ENCODE data around the gene ATP1A4. TPM values are rescaled to one million over a fixed set of nuclear protein-coding genes. Genes with fewer than 3 reads are reported as not detected.

Gene ATP1A4
- total and polyA plus RNA-seq, 2 of the 13 experiments (the other 11 are each of a cell fraction or from before 2014, with no cell fraction given) = not detected

GRCh38 chr1:160118928-160119327, 32.5 kb upstream of the ATP1A4 start:
- POLR2A ChIA-PET = no interaction called here
- intact Hi-C loops (cut with micrococcal nuclease; ENCODE audit: unreplicated experiment) = no loop called here
- TF ChIP-seq ZNF747 (CRISPR knock-in tag; IDR thresholded peaks at IDR 0.05; ENCODE audit: borderline replicate concordance) (no peak), ZGPAT (CRISPR knock-in tag; IDR thresholded peaks at IDR 0.05) (no peak), RXRB (CRISPR knock-in tag; IDR thresholded peaks at IDR 0.05; ENCODE audit: borderline replicate concordance) (no peak), ZNF263 (CRISPR knock-in tag; IDR thresholded peaks at IDR 0.05) (no peak), FOXP1 (IDR thresholded peaks at IDR 0.05) (no peak), FOXP1 (CRISPR knock-in tag; IDR thresholded peaks at IDR 0.05) (no peak), ZNF557 (CRISPR knock-in tag; IDR thresholded peaks at IDR 0.05) (no peak)

GRCh38 chr1:160120797-160121196, 30.6 kb upstream of the ATP1A4 start:
- Histone ChIP-seq H3K27me3 (ENCODE audit: control insufficient read depth in 1 of 2, insufficient read depth in 2 of 2, low read length in 2 of 2) (no peaks in the 10 kb centered on the region; a peak in 1 of 5 replicates), H3K27ac (ENCODE audit: extremely low read length, insufficient read depth, low read length) (no peak overlapping the region), H3K79me2 (ENCODE audit: insufficient read depth, low read length) (no peaks in the 10 kb centered on the region), H3K36me3 (replicated peaks in 1 of 2; ENCODE audit: control insufficient read depth in 1 of 2, insufficient read depth in 2 of 2, low read length in 2 of 2) (no peaks in the 10 kb centered on the region), H3K4me3 (replicated peaks in 1 of 3; ENCODE audit: insufficient read depth in 1 of 3, low read depth in 2 of 3, low read length in 3 of 3) (no peak overlapping the region), H3K4me1 (ENCODE audit: insufficient read depth, low read length) (peaks cover 48% of the 10 kb centered on the region), H4K20me1 (ENCODE audit: insufficient read depth, low read length) (no peaks in the 10 kb centered on the region), H3K4me2 (ENCODE audit: low read depth, low read length) (no peak overlapping the region), H2AFZ (ENCODE audit: low read length) (no peak overlapping the region), H3K9me3 (ENCODE audit: low read length) (no peaks in the 10 kb centered on the region), H3K9ac (ENCODE audit: insufficient read depth, low read depth, low read length) (no peak overlapping the region)
- in situ Hi-C loops (cut with HindIII; ENCODE audit: extremely low pct_ligation_motif_present, low pct_unique_long_range_greater_than_20kb) (no loop called here), intact Hi-C loops (cut with micrococcal nuclease; ENCODE audit: unreplicated experiment) (no loop called here)
- WGBS (ENCODE audit: low lambda C conversion rate) = 45% methylated on average over 5 of the region's 5 CpGs
- FAIRE-seq (no peak), ATAC-seq (no peak), DNase-seq (ENCODE audit: low spot score) (no peak)
- BruUV-seq (replicated peaks) = no TSS peak
- ChIA-PET POLR2A (no interaction called here), CTCF (ENCODE audit: low intra/inter-chr PET ratio, low total read pairs) (no interaction called here)
- TF ChIP-seq ZEB1 (IDR thresholded peaks at IDR 0.05; ENCODE audit: insufficient replicate concordance, low read depth) (no peak), IRF2 (CRISPR knock-in tag; IDR thresholded peaks at IDR 0.05) (no peak), SNAPC2 (CRISPR knock-in tag; IDR thresholded peaks at IDR 0.05) (no peak), PTBP1 (IDR thresholded peaks at IDR 0.05; ENCODE audit: low read depth, low read length, poor library complexity, severe bottlenecking) (no peak), ZFP37 (CRISPR knock-in tag; IDR thresholded peaks at IDR 0.05; ENCODE audit: borderline replicate concordance) (no peak), REST (IDR thresholded peaks at IDR 0.05; ENCODE audit: borderline replicate concordance in 1 of 2, low read depth in 1 of 2, low read length in 2 of 2) (no peak), GLI4 (CRISPR knock-in tag; IDR thresholded peaks at IDR 0.05; ENCODE audit: borderline replicate concordance) (no peak), SPEN (CRISPR knock-in tag; IDR thresholded peaks at IDR 0.05; ENCODE audit: low read depth) (no peak), EED (CRISPR knock-in tag; IDR thresholded peaks at IDR 0.05) (no peak), ZFY (CRISPR knock-in tag; IDR thresholded peaks at IDR 0.05) (no peak)

More at GRCh38 chr1:160118928-160119327, 32.5 kb upstream of the ATP1A4 start:
- FAIRE-seq = no peak
- H3K9me3 ChIP-seq (ENCODE audit: low read length) = no peaks in the 10 kb centered on the region
- CTCF ChIA-PET (ENCODE audit: low intra/inter-chr PET ratio, low total read pairs) = no interaction called here
- no peak overlapping the region for H3K4me3 ChIP-seq (replicated peaks in 1 of 3; ENCODE audit: insufficient read depth in 1 of 3, low read depth in 2 of 3, low read length in 3 of 3)
- H3K4me2 ChIP-seq (ENCODE audit: low read depth, low read length) = no peak overlapping the region
- 54% methylated on average over 3 of the region's 3 CpGs for WGBS (ENCODE audit: low lambda C conversion rate)
- no peaks in the 10 kb centered on the region; a peak in 2 of 5 replicates for H3K27me3 ChIP-seq (ENCODE audit: control insufficient read depth in 1 of 2, insufficient read depth in 2 of 2, low read length in 2 of 2)
- no TSS peak for BruUV-seq (replicated peaks)
- H3K4me1 ChIP-seq (ENCODE audit: insufficient read depth, low read length) = peaks cover 48% of the 10 kb centered on the region
- DNase-seq (ENCODE audit: low spot score) = no peak
- in situ Hi-C loops (cut with HindIII; ENCODE audit: extremely low pct_ligation_motif_present, low pct_unique_long_range_greater_than_20kb) = no loop called here
- no peak overlapping the region for H3K9ac ChIP-seq (ENCODE audit: insufficient read depth, low read depth, low read length)
- no peaks in the 10 kb centered on the region for H3K79me2 ChIP-seq (ENCODE audit: insufficient read depth, low read length)
- no peaks in the 10 kb centered on the region for H4K20me1 ChIP-seq (ENCODE audit: insufficient read depth, low read length)
- H2AFZ ChIP-seq (ENCODE audit: low read length) = peak overlapping the region; percentile 9
- no peak overlapping the region for H3K27ac ChIP-seq (ENCODE audit: extremely low read length, insufficient read depth, low read length)
- ATAC-seq = no peak
- no peaks in the 10 kb centered on the region for H3K36me3 ChIP-seq (replicated peaks in 1 of 2; ENCODE audit: control insufficient read depth in 1 of 2, insufficient read depth in 2 of 2, low read length in 2 of 2)

Measured in HepG2 (cell line).